K562 (cell line): ENCODE measurements around the gene NUDT5. TPM values are rescaled to one million over a fixed set of nuclear protein-coding genes. Genes with fewer than 3 reads are reported as not detected.

Experiments
- ARID3A ChIP-seq: IDR thresholded peaks from 2 replicates; pipeline ENCODE4 v1.6.1; 2012; ENCODE audit warnings: low read depth, low read length, improper control_type of control experiment, borderline replicate concordance
- BRCA1 ChIP-seq, 2 experiments: fragments of 450-650 bp in 1 of 2; sonication (generic) in 1 of 2; formaldehyde crosslinking in 1 of 2; IDR thresholded peaks; 2 replicates each; pipeline versions ENCODE4 v1.5.0 to v1.6.1; 2017 to 2020; ENCODE audit warnings: mild to moderate bottlenecking in 1 of 2, missing genetic modification reagents in 1 of 2
- CHAMP1 ChIP-seq: fragments of 450-650 bp; IDR thresholded peaks from 2 replicates; pipeline ENCODE4 v1.6.1; 2016; ENCODE audit warnings: mild to moderate bottlenecking
- ELK3 ChIP-seq: fragments of 450-650 bp; formaldehyde crosslinking; IDR thresholded peaks from 2 replicates; pipeline ENCODE4 v1.4.0; 2020; ENCODE audit warnings: mild to moderate bottlenecking
- GABPA ChIP-seq: fragments of 200-800 bp; sonication (Bioruptor generic); conservative IDR thresholded peaks from 2 replicates; pipeline ENCODE4 v1.6.1; 2016; ENCODE audit warnings: low read depth, missing genetic modification characterization, missing compliant biosample characterization
- GATAD2B ChIP-seq: fragments of 450-650 bp; IDR thresholded peaks from 2 replicates; pipeline ENCODE4 v1.6.1; 2017; ENCODE audit warnings: mild to moderate bottlenecking, borderline replicate concordance
- KDM5B ChIP-seq: fragments of 200-600 bp; sonication (generic); IDR thresholded peaks from 2 replicates; pipeline ENCODE4 v1.6.1; 2012; ENCODE audit warnings: low read depth, mild to moderate bottlenecking, moderate library complexity, low read length, control low read depth, inconsistent platforms; ENCODE audit not compliant: insufficient replicate concordance
- MTA1 ChIP-seq: fragments of 450-650 bp; IDR thresholded peaks from 2 replicates; pipeline ENCODE4 v1.6.1; 2017; ENCODE audit warnings: borderline replicate concordance
- NR2F6 ChIP-seq: fragments of 450-650 bp; formaldehyde crosslinking; IDR thresholded peaks from 2 replicates; pipeline ENCODE4 v1.4.0; 2020; ENCODE audit warnings: mild to moderate bottlenecking
- STAT5B ChIP-seq: fragments of 250-450 bp; sonication (Bioruptor Pico); IDR thresholded peaks from 2 replicates; pipeline ENCODE4 v1.8.0; 2021; ENCODE audit warnings: mild to moderate bottlenecking, inconsistent platforms
- SUPT5H ChIP-seq: fragments of 450-650 bp; IDR thresholded peaks from 2 replicates; pipeline ENCODE4 v1.6.1; 2016
- TFAP4 ChIP-seq: sonication (generic); formaldehyde crosslinking; IDR thresholded peaks from 2 replicates; pipeline ENCODE4 v1.8.0; 2022; ENCODE audit warnings: missing genetic modification reagents, mild to moderate bottlenecking, moderate library complexity, borderline replicate concordance
- TGIF2 ChIP-seq: sonication (generic); formaldehyde crosslinking; IDR thresholded peaks from 2 replicates; pipeline ENCODE4 v1.8.1; 2022; ENCODE audit warnings: mild to moderate bottlenecking, missing genetic modification reagents, moderate library complexity
- ZFP91 ChIP-seq: sonication (generic); formaldehyde crosslinking; IDR thresholded peaks from 2 replicates; pipeline ENCODE4 v1.8.0; 2022; ENCODE audit warnings: mild to moderate bottlenecking, missing genetic modification reagents
- ZKSCAN1 ChIP-seq: fragments of 150-350 bp; IDR thresholded peaks from 2 replicates; pipeline ENCODE4 v1.6.1; 2016; ENCODE audit warnings: low read depth, low read length
- ZNF232 ChIP-seq: sonication (generic); formaldehyde crosslinking; IDR thresholded peaks from 2 replicates; pipeline ENCODE4 v1.8.0; 2022; ENCODE audit warnings: mild to moderate bottlenecking, missing genetic modification reagents
- ZNF311 ChIP-seq: fragments of 250-450 bp; sonication (Bioruptor Pico); IDR thresholded peaks from 2 replicates; pipeline ENCODE4 v1.4.0; 2020; ENCODE audit warnings: mild to moderate bottlenecking, moderate library complexity
- ZNF583 ChIP-seq: fragments of 250-450 bp; sonication (Bioruptor Pico); IDR thresholded peaks from 2 replicates; pipeline ENCODE4 v1.4.0; 2020
- polyA plus RNA-seq, 8 experiments: library from polyadenylated mRNA; depleted of rRNA in 4 of 8; stranded (reverse) in 5 of 8; unstranded in 3 of 8; fragments of >200 nt; fragmentation: Nextera tagmentation in 2 of 8; fragmentation: Illumina TruSeq in 1 of 8; extraction: Ambion mirVana in 2 of 8; extraction: Trizol in 1 of 8; gene quantifications; 2 replicates each; pipeline versions ENCODE4 v1.2.1 to v1.2.3, GENCODE V29; 2011 to 2014; ENCODE audit warnings: inconsistent platforms in 1 of 8, missing spikeins in 1 of 8
- total RNA-seq, 7 experiments: library from RNA; depleted of rRNA in 6 of 7; stranded (reverse); fragments of >200 nt in 6 of 7; fragmentation: Illumina TruSeq in 2 of 7; extraction: Trizol in 2 of 7; gene quantifications; 2 replicates each; pipeline versions ENCODE4 v1.2.1 to v1.2.3, GENCODE V29; 2011 to 2021; ENCODE audit warnings: low replicate concordance in 1 of 7

NUDT5 gene
- total and polyA plus RNA-seq, 9 of the 15 experiments (the other 6 are each of a cell fraction or from before 2014, with no cell fraction given): 87.7 to 422 (median 186) TPM

GRCh38 chr10:12129222-12130111 is 66.2 kb downstream of the NUDT5 start, which contains the start of gene SEC61A2 (continued):
- TF ChIP-seq MTA1 (no peak), KDM5B (peak; percentile 77), NR2F6 (CRISPR knock-in tag) (no peak), ZNF232 (CRISPR knock-in tag) (no peak), TFAP4 (CRISPR knock-in tag) (peak; percentile 39; the same call in 1 of the 2 replicates), SUPT5H (peak; percentile 79), ELK3 (CRISPR knock-in tag) (no peak), BRCA1 (IDR thresholded peaks at IDR 0.05) (no peak), BRCA1 (CRISPR knock-in tag; IDR thresholded peaks at IDR 0.05) (no peak), ZNF583 (no peak), GABPA (tag) (no peak), ARID3A (no peak), GATAD2B (peak; percentile 90), CHAMP1 (no peak), ZKSCAN1 (no peak), TGIF2 (no peak), ZFP91 (CRISPR knock-in tag) (no peak), STAT5B (CRISPR knock-in tag) (no peak), ZNF311 (no peak)
